Limb (tissue), 2 donors: ENCODE data around the gene PYDC1.
"Not testable (repeated sequence)": the region's sequence is repeated elsewhere in the genome, so short reads cannot be mapped to it uniquely, and the experiment has no call there.

Experiments
- DNase-seq, 2 donors: peaks; one replicate each; pipeline ENCODE4 v3.0.0-alpha.2; 2016; ENCODE audit errors: extremely low spot score in 2 of 2

PYDC1 gene

GRCh38 chr16:31179747-31180459, 37.0 kb downstream of the PYDC1 start, which contains the start of gene FUS:
TSS of gene FUS (plus strand) at chr16:31180139. CDS start at chr16:31180215, 76 bp downstream.
- peak; percentile 93 to 96 for DNase-seq

DNA sequence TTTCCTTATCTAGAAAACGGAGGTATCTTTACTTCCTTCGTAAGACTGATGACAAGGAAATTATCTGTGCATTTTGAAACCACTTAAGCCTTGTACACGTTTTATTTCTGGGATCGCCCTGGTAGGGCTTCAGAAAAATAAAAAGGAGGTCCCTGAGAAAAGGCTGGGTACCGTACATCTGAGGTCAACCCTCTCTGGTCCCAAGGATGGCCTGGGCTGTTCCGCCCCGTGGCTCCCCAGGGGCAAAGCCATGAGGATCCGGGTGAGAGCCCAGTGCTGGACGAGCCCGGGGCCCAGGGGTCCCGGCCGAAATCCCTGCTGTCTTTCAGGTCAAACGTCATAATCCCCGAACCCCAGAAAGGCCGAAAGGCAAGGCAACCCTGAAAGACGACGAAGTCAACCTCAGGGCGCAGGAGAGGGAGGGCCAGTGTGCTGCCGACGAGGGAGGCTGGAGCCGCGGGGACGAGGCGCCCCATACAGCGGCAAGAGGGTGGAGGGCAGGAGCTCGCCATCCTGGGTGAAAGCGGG, 37.7 kb downstream of the PYDC1 start:
- DNase-seq, result no peak

DNA sequence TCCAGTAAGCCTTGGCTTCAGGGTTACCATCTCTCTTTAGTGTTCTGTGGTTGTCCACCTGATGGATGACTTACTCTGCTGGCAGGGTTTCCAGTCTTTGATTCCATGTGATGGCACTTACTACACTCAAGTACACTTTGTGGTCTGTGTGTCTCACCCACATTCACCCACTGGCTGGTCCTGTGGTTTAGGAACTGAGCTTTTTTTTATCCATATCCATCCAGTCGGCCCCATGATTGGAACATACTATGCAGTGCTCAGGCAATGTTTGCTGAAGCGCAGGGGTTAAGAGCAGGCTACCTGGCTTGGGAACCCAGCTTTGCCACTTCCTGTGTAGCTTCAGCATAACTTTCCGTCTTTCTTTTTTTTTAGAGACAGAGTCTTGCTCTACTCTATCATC, 39.8 kb downstream of the PYDC1 start:
- DNase-seq, result no peak

- not testable (repeated sequence) for DNase-seq
These were observed 46.9 kb downstream of the PYDC1 start for GRCh38 chr16:31170048-31170447.

- DNase-seq, result no peak
These were observed 48.1 kb downstream of the PYDC1 start for GRCh38 chr16:31168848-31169247.

GRCh38 chr16:31167315-31167714, 49.6 kb downstream of the PYDC1 start:
- no peak for DNase-seq
